ENCODE data around the gene WDR70. TPM values are rescaled to one million over a fixed set of nuclear protein-coding genes. Genes with fewer than 3 reads are reported as not detected.

The WDR70 gene
- total and polyA plus RNA-seq, 4 donors: 4.0 to 17.7 (median 14.5) TPM

- H3K9me3 ChIP-seq (ENCODE audit: control insufficient read depth in 4 of 4, low read length in 3 of 4): no peaks in the 10 kb centered on the region
- H3K4me3 ChIP-seq (ENCODE audit: low read depth in 1 of 3, low read length in 3 of 3): no peak overlapping the region
- H3K27ac ChIP-seq (ENCODE audit: low read depth in 1 of 2, low read length in 2 of 2): no peak overlapping the region
- H3K4me1 ChIP-seq (ENCODE audit: control insufficient read depth in 4 of 4, insufficient read depth in 4 of 4, low read length in 3 of 4): no peaks in the 10 kb centered on the region
- TF ChIP-seq FOXA2 (IDR thresholded peaks at IDR 0.05) (no peak), SP1 (IDR thresholded peaks at IDR 0.05) (no peak), HNF4A (conservative IDR thresholded peaks at IDR 0.05) (no peak), RAD21 (IDR thresholded peaks at IDR 0.05) (no peak), NR2F2 (IDR thresholded peaks at IDR 0.05) (no peak), REST (IDR thresholded peaks at IDR 0.05) (no peak), JUND (IDR thresholded peaks at IDR 0.05) (no peak), TAF1 (conservative IDR thresholded peaks at IDR 0.05) (no peak), EGR1 (IDR thresholded peaks at IDR 0.05; ENCODE audit: low read depth in 2 of 2) (no peak), FOXA1 (IDR thresholded peaks at IDR 0.05) (no peak), YY1 (IDR thresholded peaks at IDR 0.05) (no peak), MAX (IDR thresholded peaks at IDR 0.05) (no peak), GABPA (IDR thresholded peaks at IDR 0.05 in 1 of 2, conservative IDR thresholded peaks at IDR 0.05 in 1 of 2) (no peak), HNF4G (IDR thresholded peaks at IDR 0.05) (no peak), RXRA (IDR thresholded peaks at IDR 0.05) (no peak)
- TF ChIP-seq, protein P1, sequence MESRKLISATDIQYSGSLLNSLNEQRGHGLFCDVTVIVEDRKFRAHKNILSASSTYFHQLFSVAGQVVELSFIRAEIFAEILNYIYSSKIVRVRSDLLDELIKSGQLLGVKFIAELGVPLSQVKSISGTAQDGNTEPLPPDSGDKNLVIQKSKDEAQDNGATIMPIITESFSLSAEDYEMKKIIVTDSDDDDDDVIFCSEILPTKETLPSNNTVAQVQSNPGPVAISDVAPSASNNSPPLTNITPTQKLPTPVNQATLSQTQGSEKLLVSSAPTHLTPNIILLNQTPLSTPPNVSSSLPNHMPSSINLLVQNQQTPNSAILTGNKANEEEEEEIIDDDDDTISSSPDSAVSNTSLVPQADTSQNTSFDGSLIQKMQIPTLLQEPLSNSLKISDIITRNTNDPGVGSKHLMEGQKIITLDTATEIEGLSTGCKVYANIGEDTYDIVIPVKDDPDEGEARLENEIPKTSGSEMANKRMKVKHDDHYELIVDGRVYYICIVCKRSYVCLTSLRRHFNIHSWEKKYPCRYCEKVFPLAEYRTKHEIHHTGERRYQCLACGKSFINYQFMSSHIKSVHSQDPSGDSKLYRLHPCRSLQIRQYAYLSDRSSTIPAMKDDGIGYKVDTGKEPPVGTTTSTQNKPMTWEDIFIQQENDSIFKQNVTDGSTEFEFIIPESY (IDR thresholded peaks at IDR 0.05): no peak
- TF ChIP-seq, protein P2, sequence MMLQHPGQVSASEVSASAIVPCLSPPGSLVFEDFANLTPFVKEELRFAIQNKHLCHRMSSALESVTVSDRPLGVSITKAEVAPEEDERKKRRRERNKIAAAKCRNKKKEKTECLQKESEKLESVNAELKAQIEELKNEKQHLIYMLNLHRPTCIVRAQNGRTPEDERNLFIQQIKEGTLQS (IDR thresholded peaks at IDR 0.05): no peak
- TF ChIP-seq, protein P3, sequence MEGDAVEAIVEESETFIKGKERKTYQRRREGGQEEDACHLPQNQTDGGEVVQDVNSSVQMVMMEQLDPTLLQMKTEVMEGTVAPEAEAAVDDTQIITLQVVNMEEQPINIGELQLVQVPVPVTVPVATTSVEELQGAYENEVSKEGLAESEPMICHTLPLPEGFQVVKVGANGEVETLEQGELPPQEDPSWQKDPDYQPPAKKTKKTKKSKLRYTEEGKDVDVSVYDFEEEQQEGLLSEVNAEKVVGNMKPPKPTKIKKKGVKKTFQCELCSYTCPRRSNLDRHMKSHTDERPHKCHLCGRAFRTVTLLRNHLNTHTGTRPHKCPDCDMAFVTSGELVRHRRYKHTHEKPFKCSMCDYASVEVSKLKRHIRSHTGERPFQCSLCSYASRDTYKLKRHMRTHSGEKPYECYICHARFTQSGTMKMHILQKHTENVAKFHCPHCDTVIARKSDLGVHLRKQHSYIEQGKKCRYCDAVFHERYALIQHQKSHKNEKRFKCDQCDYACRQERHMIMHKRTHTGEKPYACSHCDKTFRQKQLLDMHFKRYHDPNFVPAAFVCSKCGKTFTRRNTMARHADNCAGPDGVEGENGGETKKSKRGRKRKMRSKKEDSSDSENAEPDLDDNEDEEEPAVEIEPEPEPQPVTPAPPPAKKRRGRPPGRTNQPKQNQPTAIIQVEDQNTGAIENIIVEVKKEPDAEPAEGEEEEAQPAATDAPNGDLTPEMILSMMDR (IDR thresholded peaks at IDR 0.05; ENCODE audit: low read depth, low read length, missing input control): no peak
- no peak for DNase-seq (ENCODE audit: low spot score)
- 93% methylated on average over 2 of the region's 2 CpGs for WGBS
- no peak overlapping the region for H3K9ac ChIP-seq (ENCODE audit: low read depth in 1 of 2, low read length in 2 of 2)
- no peaks in the 10 kb centered on the region for H3K27me3 ChIP-seq (ENCODE audit: control insufficient read depth in 4 of 4, insufficient read depth in 4 of 4, low read length in 3 of 4)
- H3K36me3 ChIP-seq (ENCODE audit: control insufficient read depth in 4 of 4, insufficient read depth in 3 of 4, low read depth in 1 of 4, low read length in 3 of 4): no peaks in the 10 kb centered on the region
These were observed 407.3 kb downstream of the WDR70 start for GRCh38 chr5:37786416-37786815.

Measured in liver (tissue), 9 donors.